Measurements from ENCODE around the gene KCNK7. TPM values are rescaled to one million over a fixed set of nuclear protein-coding genes. Genes with fewer than 3 reads are reported as not detected.

Gene KCNK7
- total and polyA plus RNA-seq, 2 experiments from 2014 or later: 0.60 TPM; not detected in 1

DNA sequence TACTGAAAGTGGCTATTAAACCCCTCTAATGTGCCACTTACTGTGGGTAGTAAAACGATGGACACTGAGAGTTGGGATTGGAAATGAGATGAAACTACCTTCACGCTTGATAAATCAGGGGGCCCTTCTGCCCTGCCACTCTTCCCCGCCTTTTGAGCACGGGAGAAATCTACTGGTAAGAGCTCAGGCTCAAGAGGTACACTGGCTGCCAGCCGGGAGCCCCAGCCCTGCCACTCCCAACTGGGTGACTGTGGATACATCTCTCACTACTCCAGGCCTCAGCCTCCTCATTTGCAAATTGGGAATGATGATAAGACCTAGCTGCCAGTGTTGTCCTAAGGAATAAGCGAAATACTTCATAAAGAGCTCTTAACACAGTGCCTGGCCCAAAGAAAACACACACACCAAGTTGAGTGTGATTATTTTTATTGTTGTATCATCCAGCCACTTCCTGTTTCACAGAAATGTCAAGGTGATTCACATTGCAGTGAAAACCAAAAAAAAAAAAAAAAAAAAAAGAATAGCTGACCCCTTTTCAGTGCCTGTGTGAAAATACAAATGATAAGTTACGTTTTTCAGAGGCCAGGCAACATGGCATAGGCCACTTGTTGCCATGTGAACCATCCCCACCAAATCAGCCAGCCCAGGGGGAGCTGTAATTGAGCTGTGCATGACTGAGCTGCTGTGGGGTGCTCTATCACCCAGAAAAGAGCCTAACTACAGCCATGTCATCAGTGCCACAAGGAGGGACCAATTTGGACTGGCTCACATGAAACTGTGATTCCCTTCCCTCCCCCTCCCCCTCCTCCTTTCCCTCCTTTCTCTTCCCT, 29.8 kb downstream of the KCNK7 start:
- Histone ChIP-seq H3K4me3 (no peak overlapping the region), H3K9me2 (ENCODE audit: insufficient read depth) (no peaks in the 10 kb centered on the region), H3K4me1 (ENCODE audit: insufficient read depth) (peaks cover 15% of the 10 kb centered on the region), H4K20me1 (replicated peaks; ENCODE audit: insufficient read depth) (no peaks in the 10 kb centered on the region), H3K36me3 (ENCODE audit: insufficient read depth) (no peaks in the 10 kb centered on the region), H2AFZ (no peak overlapping the region), H3K27ac (ENCODE audit: low read depth) (no peak overlapping the region), H3K79me2 (replicated peaks; ENCODE audit: insufficient read depth) (peaks cover 5% of the 10 kb centered on the region), H3F3A (replicated peaks; ENCODE audit: low read depth) (peaks cover 12% of the 10 kb centered on the region), H3K4me2 (no peak overlapping the region), H3K27me3 (ENCODE audit: insufficient read depth) (no peaks in the 10 kb centered on the region)
- TF ChIP-seq, protein P1, sequence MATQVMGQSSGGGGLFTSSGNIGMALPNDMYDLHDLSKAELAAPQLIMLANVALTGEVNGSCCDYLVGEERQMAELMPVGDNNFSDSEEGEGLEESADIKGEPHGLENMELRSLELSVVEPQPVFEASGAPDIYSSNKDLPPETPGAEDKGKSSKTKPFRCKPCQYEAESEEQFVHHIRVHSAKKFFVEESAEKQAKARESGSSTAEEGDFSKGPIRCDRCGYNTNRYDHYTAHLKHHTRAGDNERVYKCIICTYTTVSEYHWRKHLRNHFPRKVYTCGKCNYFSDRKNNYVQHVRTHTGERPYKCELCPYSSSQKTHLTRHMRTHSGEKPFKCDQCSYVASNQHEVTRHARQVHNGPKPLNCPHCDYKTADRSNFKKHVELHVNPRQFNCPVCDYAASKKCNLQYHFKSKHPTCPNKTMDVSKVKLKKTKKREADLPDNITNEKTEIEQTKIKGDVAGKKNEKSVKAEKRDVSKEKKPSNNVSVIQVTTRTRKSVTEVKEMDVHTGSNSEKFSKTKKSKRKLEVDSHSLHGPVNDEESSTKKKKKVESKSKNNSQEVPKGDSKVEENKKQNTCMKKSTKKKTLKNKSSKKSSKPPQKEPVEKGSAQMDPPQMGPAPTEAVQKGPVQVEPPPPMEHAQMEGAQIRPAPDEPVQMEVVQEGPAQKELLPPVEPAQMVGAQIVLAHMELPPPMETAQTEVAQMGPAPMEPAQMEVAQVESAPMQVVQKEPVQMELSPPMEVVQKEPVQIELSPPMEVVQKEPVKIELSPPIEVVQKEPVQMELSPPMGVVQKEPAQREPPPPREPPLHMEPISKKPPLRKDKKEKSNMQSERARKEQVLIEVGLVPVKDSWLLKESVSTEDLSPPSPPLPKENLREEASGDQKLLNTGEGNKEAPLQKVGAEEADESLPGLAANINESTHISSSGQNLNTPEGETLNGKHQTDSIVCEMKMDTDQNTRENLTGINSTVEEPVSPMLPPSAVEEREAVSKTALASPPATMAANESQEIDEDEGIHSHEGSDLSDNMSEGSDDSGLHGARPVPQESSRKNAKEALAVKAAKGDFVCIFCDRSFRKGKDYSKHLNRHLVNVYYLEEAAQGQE (IDR thresholded peaks at IDR 0.05; ENCODE audit: unreplicated experiment): no peak
- TF ChIP-seq POLR2AphosphoS5 (IDR thresholded peaks at IDR 0.05; ENCODE audit: low read depth): no peak
- no peak for TF ChIP-seq STAT1 (IDR thresholded peaks at IDR 0.05; ENCODE audit: unreplicated experiment)
- no peak for TF ChIP-seq ZNF114 (CRISPR knock-in tag; IDR thresholded peaks at IDR 0.05)
- TF ChIP-seq, protein P2, sequence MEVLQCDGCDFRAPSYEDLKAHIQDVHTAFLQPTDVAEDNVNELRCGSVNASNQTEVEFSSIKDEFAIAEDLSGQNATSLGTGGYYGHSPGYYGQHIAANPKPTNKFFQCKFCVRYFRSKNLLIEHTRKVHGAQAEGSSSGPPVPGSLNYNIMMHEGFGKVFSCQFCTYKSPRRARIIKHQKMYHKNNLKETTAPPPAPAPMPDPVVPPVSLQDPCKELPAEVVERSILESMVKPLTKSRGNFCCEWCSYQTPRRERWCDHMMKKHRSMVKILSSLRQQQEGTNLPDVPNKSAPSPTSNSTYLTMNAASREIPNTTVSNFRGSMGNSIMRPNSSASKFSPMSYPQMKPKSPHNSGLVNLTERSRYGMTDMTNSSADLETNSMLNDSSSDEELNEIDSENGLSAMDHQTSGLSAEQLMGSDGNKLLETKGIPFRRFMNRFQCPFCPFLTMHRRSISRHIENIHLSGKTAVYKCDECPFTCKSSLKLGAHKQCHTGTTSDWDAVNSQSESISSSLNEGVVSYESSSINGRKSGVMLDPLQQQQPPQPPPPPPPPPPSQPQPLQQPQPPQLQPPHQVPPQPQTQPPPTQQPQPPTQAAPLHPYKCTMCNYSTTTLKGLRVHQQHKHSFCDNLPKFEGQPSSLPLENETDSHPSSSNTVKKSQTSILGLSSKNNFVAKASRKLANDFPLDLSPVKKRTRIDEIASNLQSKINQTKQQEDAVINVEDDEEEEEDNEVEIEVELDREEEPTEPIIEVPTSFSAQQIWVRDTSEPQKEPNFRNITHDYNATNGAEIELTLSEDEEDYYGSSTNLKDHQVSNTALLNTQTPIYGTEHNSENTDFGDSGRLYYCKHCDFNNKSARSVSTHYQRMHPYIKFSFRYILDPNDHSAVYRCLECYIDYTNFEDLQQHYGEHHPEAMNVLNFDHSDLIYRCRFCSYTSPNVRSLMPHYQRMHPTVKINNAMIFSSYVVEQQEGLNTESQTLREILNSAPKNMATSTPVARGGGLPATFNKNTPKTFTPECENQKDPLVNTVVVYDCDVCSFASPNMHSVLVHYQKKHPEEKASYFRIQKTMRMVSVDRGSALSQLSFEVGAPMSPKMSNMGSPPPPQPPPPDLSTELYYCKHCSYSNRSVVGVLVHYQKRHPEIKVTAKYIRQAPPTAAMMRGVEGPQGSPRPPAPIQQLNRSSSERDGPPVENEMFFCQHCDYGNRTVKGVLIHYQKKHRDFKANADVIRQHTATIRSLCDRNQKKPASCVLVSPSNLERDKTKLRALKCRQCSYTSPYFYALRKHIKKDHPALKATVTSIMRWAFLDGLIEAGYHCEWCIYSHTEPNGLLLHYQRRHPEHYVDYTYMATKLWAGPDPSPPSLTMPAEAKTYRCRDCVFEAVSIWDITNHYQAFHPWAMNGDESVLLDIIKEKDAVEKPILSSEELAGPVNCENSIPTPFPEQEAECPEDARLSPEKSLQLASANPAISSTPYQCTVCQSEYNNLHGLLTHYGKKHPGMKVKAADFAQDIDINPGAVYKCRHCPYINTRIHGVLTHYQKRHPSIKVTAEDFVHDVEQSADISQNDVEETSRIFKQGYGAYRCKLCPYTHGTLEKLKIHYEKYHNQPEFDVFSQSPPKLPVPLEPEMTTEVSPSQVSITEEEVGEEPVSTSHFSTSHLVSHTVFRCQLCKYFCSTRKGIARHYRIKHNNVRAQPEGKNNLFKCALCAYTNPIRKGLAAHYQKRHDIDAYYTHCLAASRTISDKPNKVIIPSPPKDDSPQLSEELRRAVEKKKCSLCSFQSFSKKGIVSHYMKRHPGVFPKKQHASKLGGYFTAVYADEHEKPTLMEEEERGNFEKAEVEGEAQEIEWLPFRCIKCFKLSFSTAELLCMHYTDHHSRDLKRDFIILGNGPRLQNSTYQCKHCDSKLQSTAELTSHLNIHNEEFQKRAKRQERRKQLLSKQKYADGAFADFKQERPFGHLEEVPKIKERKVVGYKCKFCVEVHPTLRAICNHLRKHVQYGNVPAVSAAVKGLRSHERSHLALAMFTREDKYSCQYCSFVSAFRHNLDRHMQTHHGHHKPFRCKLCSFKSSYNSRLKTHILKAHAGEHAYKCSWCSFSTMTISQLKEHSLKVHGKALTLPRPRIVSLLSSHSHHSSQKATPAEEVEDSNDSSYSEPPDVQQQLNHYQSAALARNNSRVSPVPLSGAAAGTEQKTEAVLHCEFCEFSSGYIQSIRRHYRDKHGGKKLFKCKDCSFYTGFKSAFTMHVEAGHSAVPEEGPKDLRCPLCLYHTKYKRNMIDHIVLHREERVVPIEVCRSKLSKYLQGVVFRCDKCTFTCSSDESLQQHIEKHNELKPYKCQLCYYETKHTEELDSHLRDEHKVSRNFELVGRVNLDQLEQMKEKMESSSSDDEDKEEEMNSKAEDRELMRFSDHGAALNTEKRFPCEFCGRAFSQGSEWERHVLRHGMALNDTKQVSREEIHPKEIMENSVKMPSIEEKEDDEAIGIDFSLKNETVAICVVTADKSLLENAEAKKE (CRISPR knock-in tag; IDR thresholded peaks at IDR 0.05): no peak
- no peak for TF ChIP-seq CREB1 (CRISPR knock-in tag; IDR thresholded peaks at IDR 0.05; ENCODE audit: low read depth)
- TF ChIP-seq, protein P3, sequence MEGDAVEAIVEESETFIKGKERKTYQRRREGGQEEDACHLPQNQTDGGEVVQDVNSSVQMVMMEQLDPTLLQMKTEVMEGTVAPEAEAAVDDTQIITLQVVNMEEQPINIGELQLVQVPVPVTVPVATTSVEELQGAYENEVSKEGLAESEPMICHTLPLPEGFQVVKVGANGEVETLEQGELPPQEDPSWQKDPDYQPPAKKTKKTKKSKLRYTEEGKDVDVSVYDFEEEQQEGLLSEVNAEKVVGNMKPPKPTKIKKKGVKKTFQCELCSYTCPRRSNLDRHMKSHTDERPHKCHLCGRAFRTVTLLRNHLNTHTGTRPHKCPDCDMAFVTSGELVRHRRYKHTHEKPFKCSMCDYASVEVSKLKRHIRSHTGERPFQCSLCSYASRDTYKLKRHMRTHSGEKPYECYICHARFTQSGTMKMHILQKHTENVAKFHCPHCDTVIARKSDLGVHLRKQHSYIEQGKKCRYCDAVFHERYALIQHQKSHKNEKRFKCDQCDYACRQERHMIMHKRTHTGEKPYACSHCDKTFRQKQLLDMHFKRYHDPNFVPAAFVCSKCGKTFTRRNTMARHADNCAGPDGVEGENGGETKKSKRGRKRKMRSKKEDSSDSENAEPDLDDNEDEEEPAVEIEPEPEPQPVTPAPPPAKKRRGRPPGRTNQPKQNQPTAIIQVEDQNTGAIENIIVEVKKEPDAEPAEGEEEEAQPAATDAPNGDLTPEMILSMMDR (conservative IDR thresholded peaks at IDR 0.05; ENCODE audit: low read depth in 2 of 2): no peak
- no peak for TF ChIP-seq ZNF331 (CRISPR knock-in tag; IDR thresholded peaks at IDR 0.05; ENCODE audit: low read depth)
- TF ChIP-seq EZH2phosphoT487 (IDR thresholded peaks at IDR 0.05; ENCODE audit: unreplicated experiment): no peak
- TF ChIP-seq, protein P4, sequence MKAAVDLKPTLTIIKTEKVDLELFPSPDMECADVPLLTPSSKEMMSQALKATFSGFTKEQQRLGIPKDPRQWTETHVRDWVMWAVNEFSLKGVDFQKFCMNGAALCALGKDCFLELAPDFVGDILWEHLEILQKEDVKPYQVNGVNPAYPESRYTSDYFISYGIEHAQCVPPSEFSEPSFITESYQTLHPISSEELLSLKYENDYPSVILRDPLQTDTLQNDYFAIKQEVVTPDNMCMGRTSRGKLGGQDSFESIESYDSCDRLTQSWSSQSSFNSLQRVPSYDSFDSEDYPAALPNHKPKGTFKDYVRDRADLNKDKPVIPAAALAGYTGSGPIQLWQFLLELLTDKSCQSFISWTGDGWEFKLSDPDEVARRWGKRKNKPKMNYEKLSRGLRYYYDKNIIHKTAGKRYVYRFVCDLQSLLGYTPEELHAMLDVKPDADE (IDR thresholded peaks at IDR 0.05): no peak
- no peak for TF ChIP-seq JUNB (IDR thresholded peaks at IDR 0.05; ENCODE audit: unreplicated experiment)
- no peak for TF ChIP-seq NANOG (IDR thresholded peaks at IDR 0.05; ENCODE audit: borderline replicate concordance)
- no peak for TF ChIP-seq EZH2 (IDR thresholded peaks at IDR 0.05; ENCODE audit: low read depth, unreplicated experiment)
- H3K36me3 Mint-ChIP-seq (ENCODE audit: low read depth): no peaks in the 10 kb centered on the region; the same call in 2 of the 3 replicates
- H3K4me1 Mint-ChIP-seq: peaks cover 22% of the 10 kb centered on the region
- DNase-seq (ENCODE audit: low spot score): no peak
- no peak overlapping the region for H3K27ac Mint-ChIP-seq
- H3K4me3 Mint-ChIP-seq: no peak overlapping the region
- peaks cover 10% of the 10 kb centered on the region for H3K27me3 Mint-ChIP-seq (ENCODE audit: insufficient read depth, low read depth, poor library complexity)
- H3K9me3 Mint-ChIP-seq: no peaks in the 10 kb centered on the region
- ATAC-seq: no peak

Measured in GM23338 (cell line).